ENCODE data around the gene SLC25A29. TPM values are rescaled to one million over a fixed set of nuclear protein-coding genes. Genes with fewer than 3 reads are reported as not detected.

The SLC25A29 gene
- total and polyA plus RNA-seq, 2 of the 13 experiments (the other 11 are each of a cell fraction or from before 2014, with no cell fraction given), result 12.2 to 17.2 TPM

DNA sequence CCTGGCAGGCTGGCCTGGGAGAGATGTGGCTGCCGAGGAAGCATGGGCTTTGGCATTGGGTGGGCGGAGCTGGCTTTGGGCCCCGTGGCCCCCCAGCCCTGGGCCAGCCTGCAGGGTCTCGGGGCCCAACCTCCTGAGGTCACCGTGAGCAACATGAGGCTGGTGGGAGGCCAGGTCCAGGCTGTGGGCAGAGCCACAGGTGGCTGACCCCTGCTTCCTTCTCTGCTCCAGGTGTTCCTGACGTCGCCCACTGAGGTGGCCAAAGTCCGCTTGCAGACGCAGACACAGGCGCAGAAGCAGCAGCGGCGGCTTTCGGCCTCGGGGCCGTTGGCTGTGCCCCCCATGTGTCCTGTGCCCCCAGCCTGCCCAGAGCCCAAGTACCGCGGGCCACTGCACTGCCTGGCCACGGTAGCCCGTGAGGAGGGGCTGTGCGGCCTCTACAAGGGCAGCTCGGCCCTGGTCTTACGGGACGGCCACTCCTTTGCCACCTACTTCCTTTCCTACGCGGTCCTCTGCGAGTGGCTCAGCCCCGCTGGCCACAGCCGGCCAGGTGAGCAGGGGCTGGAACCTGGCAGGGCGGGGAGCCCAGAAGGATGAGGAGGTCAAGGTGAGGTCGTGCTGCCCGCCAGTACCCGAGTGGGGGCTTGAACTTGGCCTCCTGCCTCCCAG lies 22.4 kb upstream of the SLC25A29 start (continued):
- peak; percentile 55; the same call in 1 of the 2 replicates for TF ChIP-seq HNF4G (IDR thresholded peaks at IDR 0.05; ENCODE audit: borderline replicate concordance, low read depth, low read length)
- 0 out of 2 replicates have a peak, but pooled peaks have one; percentile 69 for TF ChIP-seq HNF4G (CRISPR knock-in tag; IDR thresholded peaks at IDR 0.05; ENCODE audit: borderline replicate concordance, low read depth)
- peak; percentile 90 for TF ChIP-seq ZNF292 (CRISPR knock-in tag; IDR thresholded peaks at IDR 0.05; ENCODE audit: borderline replicate concordance, low read depth)
- peak; percentile 85 for TF ChIP-seq ZBTB42 (CRISPR knock-in tag; IDR thresholded peaks at IDR 0.05)
- TF ChIP-seq PHF21A (CRISPR knock-in tag; IDR thresholded peaks at IDR 0.05), result no peak
- no peak for TF ChIP-seq KDM6A (CRISPR knock-in tag; IDR thresholded peaks at IDR 0.05; ENCODE audit: low read depth)
- peak; percentile 74; the same call in 1 of the 2 replicates for TF ChIP-seq CREBL2 (CRISPR knock-in tag; IDR thresholded peaks at IDR 0.05; ENCODE audit: borderline replicate concordance)
- TF ChIP-seq ATF5 (CRISPR knock-in tag; IDR thresholded peaks at IDR 0.05; ENCODE audit: low read depth), result no peak
- 0 out of 2 replicates have a peak, but pooled peaks have one; percentile 76 for TF ChIP-seq ZNF713 (CRISPR knock-in tag; IDR thresholded peaks at IDR 0.05)
- no peak for TF ChIP-seq ZNF431 (CRISPR knock-in tag; IDR thresholded peaks at IDR 0.05; ENCODE audit: borderline replicate concordance, low read depth)
- peak; percentile 54; the same call in 1 of the 2 replicates for TF ChIP-seq ZNF501 (CRISPR knock-in tag; IDR thresholded peaks at IDR 0.05)
- TF ChIP-seq MBNL3 (CRISPR knock-in tag; conservative IDR thresholded peaks at IDR 0.05), result no peak
- peak; percentile 63; the same call in 1 of the 2 replicates for TF ChIP-seq YEATS4 (CRISPR knock-in tag; IDR thresholded peaks at IDR 0.05; ENCODE audit: borderline replicate concordance)
- TF ChIP-seq ZNF572 (CRISPR knock-in tag; IDR thresholded peaks at IDR 0.05), result 0 out of 2 replicates have a peak, but pooled peaks have one; percentile 19
- TF ChIP-seq, protein P1, sequence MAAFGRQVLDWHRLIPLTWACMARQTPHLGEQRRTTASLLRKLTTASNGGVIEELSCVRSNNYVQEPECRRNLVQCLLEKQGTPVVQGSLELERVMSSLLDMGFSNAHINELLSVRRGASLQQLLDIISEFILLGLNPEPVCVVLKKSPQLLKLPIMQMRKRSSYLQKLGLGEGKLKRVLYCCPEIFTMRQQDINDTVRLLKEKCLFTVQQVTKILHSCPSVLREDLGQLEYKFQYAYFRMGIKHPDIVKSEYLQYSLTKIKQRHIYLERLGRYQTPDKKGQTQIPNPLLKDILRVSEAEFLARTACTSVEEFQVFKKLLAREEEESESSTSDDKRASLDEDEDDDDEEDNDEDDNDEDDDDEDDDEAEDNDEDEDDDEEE (CRISPR knock-in tag; IDR thresholded peaks at IDR 0.05), result no peak
- peak; percentile 40; the same call in 1 of the 2 replicates for TF ChIP-seq ZNF30 (CRISPR knock-in tag; IDR thresholded peaks at IDR 0.05)
- TF ChIP-seq ZNF264 (CRISPR knock-in tag; IDR thresholded peaks at IDR 0.05), result no peak
- TF ChIP-seq ZNF205 (CRISPR knock-in tag; IDR thresholded peaks at IDR 0.05), result no peak
- no peak for TF ChIP-seq ADNP (CRISPR knock-in tag; IDR thresholded peaks at IDR 0.05)
- no peak for TF ChIP-seq MAZ (IDR thresholded peaks at IDR 0.05; ENCODE audit: borderline replicate concordance, low read depth, low read length)
- TF ChIP-seq MAZ (CRISPR knock-in tag; IDR thresholded peaks at IDR 0.05; ENCODE audit: low read depth), result peak; percentile 64
- TF ChIP-seq ZNF124 (CRISPR knock-in tag; IDR thresholded peaks at IDR 0.05), result no peak
- TF ChIP-seq, protein P2, sequence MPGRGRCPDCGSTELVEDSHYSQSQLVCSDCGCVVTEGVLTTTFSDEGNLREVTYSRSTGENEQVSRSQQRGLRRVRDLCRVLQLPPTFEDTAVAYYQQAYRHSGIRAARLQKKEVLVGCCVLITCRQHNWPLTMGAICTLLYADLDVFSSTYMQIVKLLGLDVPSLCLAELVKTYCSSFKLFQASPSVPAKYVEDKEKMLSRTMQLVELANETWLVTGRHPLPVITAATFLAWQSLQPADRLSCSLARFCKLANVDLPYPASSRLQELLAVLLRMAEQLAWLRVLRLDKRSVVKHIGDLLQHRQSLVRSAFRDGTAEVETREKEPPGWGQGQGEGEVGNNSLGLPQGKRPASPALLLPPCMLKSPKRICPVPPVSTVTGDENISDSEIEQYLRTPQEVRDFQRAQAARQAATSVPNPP (CRISPR knock-in tag; IDR thresholded peaks at IDR 0.05), result no peak
- no peak for TF ChIP-seq MAFG (CRISPR knock-in tag; IDR thresholded peaks at IDR 0.05)
- TF ChIP-seq AGO2 (optimal IDR thresholded peaks at IDR 0.05; ENCODE audit: low read depth, low read length), result no peak
- TF ChIP-seq ZNF430 (CRISPR knock-in tag; IDR thresholded peaks at IDR 0.05), result 0 out of 2 replicates have a peak, but pooled peaks have one; percentile 19
- TF ChIP-seq JUN (CRISPR knock-in tag; IDR thresholded peaks at IDR 0.05), result 0 out of 2 replicates have a peak, but pooled peaks have one; percentile 47
- TF ChIP-seq ZBTB8A (CRISPR knock-in tag; IDR thresholded peaks at IDR 0.05; ENCODE audit: borderline replicate concordance, low read depth), result no peak
- peak; percentile 38; the same call in 1 of the 2 replicates for TF ChIP-seq ZNF44 (CRISPR knock-in tag; IDR thresholded peaks at IDR 0.05)
- 0 out of 2 replicates have a peak, but pooled peaks have one; percentile 25 for TF ChIP-seq MEIS2 (CRISPR knock-in tag; IDR thresholded peaks at IDR 0.05)
